HepG2 (cell line): ENCODE data around the gene TMEM135.

ENCODE experiments used
- ZNF12 ChIP-seq: sonication (generic); formaldehyde crosslinking; IDR thresholded peaks from 2 replicates; pipeline ENCODE4 v1.5.0; 2020; ENCODE audit warnings: missing genetic modification reagents
- TF ChIP-seq, protein P1 (sequence below): sonication (generic); formaldehyde crosslinking; IDR thresholded peaks from 2 replicates; pipeline ENCODE4 v1.5.0; 2020; ENCODE audit warnings: mild to moderate bottlenecking, missing genetic modification reagents, moderate library complexity

DNA sequence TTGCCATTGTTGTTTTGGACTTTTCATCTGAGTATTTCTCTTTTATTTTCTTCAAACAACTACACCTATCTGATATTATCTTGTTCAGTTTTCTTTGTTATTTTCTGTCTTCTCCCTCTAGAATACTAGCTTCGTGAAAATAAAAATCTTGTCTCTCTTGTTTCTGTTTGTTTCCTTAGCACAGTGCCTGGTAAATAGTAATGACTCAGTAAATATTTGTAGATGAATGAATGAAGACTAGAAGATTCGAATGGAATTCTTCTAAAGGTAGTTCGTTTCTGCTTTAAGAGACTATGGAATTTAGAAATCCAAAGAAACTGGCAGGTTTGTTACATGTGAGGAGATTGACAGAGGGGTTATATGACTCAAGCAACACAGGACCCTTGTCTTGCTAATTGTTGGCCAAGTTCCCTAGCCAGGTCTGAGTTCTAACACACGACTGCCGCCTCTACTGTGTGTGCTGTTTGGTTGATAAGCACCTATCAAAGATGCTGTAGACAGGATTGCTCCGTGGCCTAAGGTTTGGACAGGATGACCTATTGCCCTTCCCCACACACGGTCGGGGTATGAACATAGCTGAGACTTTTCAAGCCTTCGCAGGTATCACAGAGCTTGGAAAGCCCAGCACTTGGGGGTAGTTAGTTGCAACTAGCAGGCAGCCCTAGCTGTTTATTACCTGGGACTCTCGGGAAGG is 831 bp upstream of the TMEM135 start:
- no peak for TF ChIP-seq ZNF12 (CRISPR knock-in tag)
- TF ChIP-seq, protein P1, sequence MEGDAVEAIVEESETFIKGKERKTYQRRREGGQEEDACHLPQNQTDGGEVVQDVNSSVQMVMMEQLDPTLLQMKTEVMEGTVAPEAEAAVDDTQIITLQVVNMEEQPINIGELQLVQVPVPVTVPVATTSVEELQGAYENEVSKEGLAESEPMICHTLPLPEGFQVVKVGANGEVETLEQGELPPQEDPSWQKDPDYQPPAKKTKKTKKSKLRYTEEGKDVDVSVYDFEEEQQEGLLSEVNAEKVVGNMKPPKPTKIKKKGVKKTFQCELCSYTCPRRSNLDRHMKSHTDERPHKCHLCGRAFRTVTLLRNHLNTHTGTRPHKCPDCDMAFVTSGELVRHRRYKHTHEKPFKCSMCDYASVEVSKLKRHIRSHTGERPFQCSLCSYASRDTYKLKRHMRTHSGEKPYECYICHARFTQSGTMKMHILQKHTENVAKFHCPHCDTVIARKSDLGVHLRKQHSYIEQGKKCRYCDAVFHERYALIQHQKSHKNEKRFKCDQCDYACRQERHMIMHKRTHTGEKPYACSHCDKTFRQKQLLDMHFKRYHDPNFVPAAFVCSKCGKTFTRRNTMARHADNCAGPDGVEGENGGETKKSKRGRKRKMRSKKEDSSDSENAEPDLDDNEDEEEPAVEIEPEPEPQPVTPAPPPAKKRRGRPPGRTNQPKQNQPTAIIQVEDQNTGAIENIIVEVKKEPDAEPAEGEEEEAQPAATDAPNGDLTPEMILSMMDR = no peak
